NT2/D1 (cell line): ENCODE results near the gene VTI1A.

Experiments used
- YY1 ChIP-seq: IDR thresholded peaks from 2 replicates; pipeline ENCODE4 v1.6.1; 2011; ENCODE audit not compliant: insufficient read length, insufficient read depth
- ZNF274 ChIP-seq: IDR thresholded peaks from 2 replicates; pipeline ENCODE4 v1.6.1; 2011; ENCODE audit warnings: mild to moderate bottlenecking, low read depth, low read length

DNA sequence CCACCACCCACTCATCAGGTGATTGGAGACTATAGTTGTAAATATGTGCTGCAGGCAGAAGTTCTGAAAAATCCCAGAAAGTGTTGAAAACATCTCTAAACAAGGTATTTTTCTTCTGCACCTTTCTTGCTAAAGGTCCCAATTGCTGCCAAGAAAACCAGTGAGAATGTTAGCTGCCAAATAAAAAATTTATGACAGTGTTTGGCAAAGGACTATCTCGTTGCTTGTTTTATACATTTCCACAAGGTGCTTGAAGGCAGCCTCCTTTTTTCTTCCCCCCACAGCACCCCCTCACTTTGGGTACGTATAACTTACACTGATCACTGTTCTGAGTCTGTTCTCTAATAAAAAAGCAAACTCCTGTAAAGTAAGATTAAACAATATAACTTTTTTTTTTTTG lies 344.4 kb downstream of the VTI1A start:
- TF ChIP-seq ZNF274 (no peak), YY1 (no peak)
